Thoracic aorta (tissue), 2 donors: ENCODE results near the gene KRT75. TPM values are rescaled to one million over a fixed set of nuclear protein-coding genes. Genes with fewer than 3 reads are reported as not detected.

ENCODE experiments used
- ATAC-seq: fragments of 150-250 bp; one replicate; pipeline ENCODE4 v1.8.0; 2017; ENCODE audit warnings: low read depth; ENCODE audit not compliant: insufficient number of reproducible peaks, low FRiP score
- DNase-seq: peaks from one replicate; pipeline ENCODE4 v3.0.0-alpha.2; 2020; ENCODE audit warnings: low spot score
- H3K27ac ChIP-seq, 2 donors: fragments of 200-600 bp; sonication (generic); 1 replicate in 1 of 2; 2 replicates in 1 of 2; pipeline ENCODE4 v1.5.1; 2016; ENCODE audit warnings: mild to moderate bottlenecking in 2 of 2, moderate library complexity in 2 of 2
- H3K27me3 ChIP-seq: fragments of 200-600 bp; sonication (generic); replicated peaks from 2 replicates; pipeline ENCODE4 v1.6.0; 2016; ENCODE audit warnings: mild to moderate bottlenecking; ENCODE audit not compliant: insufficient read depth
- H3K36me3 ChIP-seq: fragments of 200-600 bp; sonication (generic); one replicate; pipeline ENCODE4 v1.5.1; 2016
- H3K4me1 ChIP-seq, 2 donors: fragments of 200-600 bp; sonication (generic); 1 replicate in 1 of 2; 2 replicates in 1 of 2; pipeline versions ENCODE4 v1.5.1 to v1.6.0; 2016; ENCODE audit warnings: low read depth in 2 of 2, mild to moderate bottlenecking in 1 of 2; ENCODE audit not compliant: control insufficient read depth in 1 of 2
- H3K4me3 ChIP-seq: fragments of 200-600 bp; sonication (generic); 2 replicates; pipeline ENCODE4 v1.5.1; 2016; ENCODE audit warnings: mild to moderate bottlenecking
- H3K9me3 ChIP-seq: fragments of 200-600 bp; sonication (generic); 2 replicates; pipeline ENCODE4 v1.5.1; 2016
- CTCF ChIP-seq: fragments of 200-600 bp; sonication (generic); IDR thresholded peaks from one replicate; pipeline ENCODE4 v1.5.1; 2019; ENCODE audit warnings: antibody characterized with exemption
- total RNA-seq, 2 donors: library from RNA; depleted of rRNA; stranded (reverse); fragments of >200 nt; gene quantifications; one replicate each; pipeline versions ENCODE4 v1.1.0 to v1.2.3, GENCODE V29; 2016

The KRT75 gene
- total RNA-seq, 2 donors from 2014 or later, result not detected

DNA sequence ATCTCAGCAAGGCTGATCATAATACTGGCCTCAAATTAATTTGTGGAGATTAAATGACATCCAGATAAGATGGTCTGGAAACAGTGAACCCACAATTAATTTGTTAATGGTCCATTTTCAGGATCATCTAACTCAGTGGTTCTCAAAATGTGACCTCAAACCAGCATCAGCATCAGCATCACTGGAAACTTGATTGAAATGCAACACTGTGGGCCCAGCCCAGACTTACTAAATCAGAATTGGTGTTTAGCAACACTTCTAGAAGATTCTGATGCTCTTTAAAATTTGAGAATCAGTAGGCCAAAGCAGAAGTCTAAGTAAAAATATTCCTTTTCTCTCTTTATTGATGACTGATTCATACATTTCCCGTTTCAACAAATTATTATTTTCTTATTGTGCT is 17.4 kb downstream of the KRT75 start:
- no peak for ATAC-seq

DNA sequence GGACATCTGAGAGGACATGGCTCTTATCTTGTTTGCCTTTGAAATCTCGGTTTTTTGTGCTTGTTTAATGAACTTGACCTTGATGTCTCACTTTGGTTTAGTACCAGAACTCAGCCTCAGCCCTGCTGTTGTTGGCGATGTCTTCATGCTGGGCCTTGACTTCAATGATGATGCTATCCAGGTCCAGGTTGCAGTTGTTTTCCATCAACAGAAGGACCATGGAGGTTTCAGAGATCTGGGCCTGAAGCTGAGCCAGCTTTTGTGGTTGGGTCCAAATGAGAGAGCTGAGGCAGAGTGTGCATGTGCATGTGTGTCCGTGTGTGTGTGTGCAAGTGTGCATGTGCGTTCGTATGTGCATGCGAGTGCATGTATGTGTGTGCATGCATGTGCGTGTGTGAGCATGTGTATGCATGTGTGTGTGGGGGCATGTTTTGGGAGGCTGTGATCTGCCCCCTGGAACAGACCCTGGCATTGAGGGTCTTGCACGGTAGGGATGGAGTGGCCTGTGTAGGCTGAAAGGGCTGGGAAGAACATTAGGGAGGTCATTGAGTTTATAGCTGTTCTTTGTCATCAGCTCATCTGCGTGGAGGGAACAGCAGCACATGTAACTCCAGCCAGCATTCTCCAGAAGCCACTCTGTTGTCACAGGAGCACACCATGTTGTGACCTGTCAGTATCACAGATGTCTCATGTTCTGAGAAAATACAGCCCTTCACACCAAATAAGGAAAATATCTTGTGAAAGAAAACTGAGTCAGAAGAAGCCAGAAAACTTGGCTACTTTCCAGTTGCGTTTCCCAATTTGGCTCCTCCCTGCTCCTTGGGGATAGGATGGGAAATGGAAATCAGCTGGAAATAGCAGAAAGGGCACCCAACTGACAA is 18.1 kb downstream of the KRT75 start:
- Histone ChIP-seq H3K27ac (no peak overlapping the region), H3K4me3 (no peak overlapping the region)
- peak; percentile 63 for ATAC-seq

More for the DNA sequence above, 17.4 kb downstream of the KRT75 start:
- Histone ChIP-seq H3K9me3 (no peaks in the 10 kb centered on the region), H3K4me3 (no peak overlapping the region), H3K36me3 (no peaks in the 10 kb centered on the region), H3K27ac (no peak overlapping the region), H3K4me1 (no peaks in the 10 kb centered on the region), H3K27me3 (no peaks in the 10 kb centered on the region)
- TF ChIP-seq CTCF, result no peak
- no peak for DNase-seq

DNA sequence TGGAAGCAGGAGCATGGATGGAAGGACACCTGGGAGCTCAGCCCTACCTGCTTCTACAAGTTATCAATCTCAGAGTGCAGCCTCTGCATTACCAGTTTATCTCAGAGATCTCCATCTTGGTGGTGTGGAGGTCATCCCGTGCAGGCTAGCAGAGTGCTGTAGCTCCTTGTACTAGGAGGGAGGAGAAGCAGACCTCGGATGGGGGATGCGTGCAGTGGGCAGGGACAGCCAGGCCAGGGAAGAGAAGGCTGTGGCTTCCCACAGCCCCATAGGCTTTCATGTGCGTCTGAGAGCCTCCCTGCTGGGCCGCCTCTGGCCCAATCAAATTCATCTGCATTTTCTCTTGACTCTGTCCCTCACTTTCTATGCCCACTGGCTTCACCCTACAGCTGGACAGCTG is 19.2 kb downstream of the KRT75 start:
- Histone ChIP-seq H3K27ac (no peak overlapping the region), H3K36me3 (no peaks in the 10 kb centered on the region)
- no peak for TF ChIP-seq CTCF

More for the DNA sequence above, 18.1 kb downstream of the KRT75 start:
- no peak for DNase-seq
- Histone ChIP-seq H3K36me3 (no peaks in the 10 kb centered on the region), H3K4me1 (no peaks in the 10 kb centered on the region), H3K27me3 (no peaks in the 10 kb centered on the region), H3K9me3 (no peaks in the 10 kb centered on the region)
- no peak for TF ChIP-seq CTCF

GRCh38 chr12:52413782-52414345 is 20.3 kb downstream of the KRT75 start:
- Histone ChIP-seq H3K27ac (no peak overlapping the region), H3K36me3 (no peaks in the 10 kb centered on the region), H3K4me3 (no peak overlapping the region), H3K27me3 (no peaks in the 10 kb centered on the region), H3K4me1 (no peaks in the 10 kb centered on the region), H3K9me3 (no peaks in the 10 kb centered on the region)
- TF ChIP-seq CTCF, result no peak
- DNase-seq (no peak), ATAC-seq (no peak)

More for the DNA sequence above, 19.2 kb downstream of the KRT75 start:
- no peaks in the 10 kb centered on the region for H3K27me3 ChIP-seq
- H3K9me3 ChIP-seq, result no peaks in the 10 kb centered on the region
- no peak for DNase-seq
- ATAC-seq, result no peak
- H3K4me1 ChIP-seq, result no peaks in the 10 kb centered on the region
- H3K4me3 ChIP-seq, result no peak overlapping the region

DNA sequence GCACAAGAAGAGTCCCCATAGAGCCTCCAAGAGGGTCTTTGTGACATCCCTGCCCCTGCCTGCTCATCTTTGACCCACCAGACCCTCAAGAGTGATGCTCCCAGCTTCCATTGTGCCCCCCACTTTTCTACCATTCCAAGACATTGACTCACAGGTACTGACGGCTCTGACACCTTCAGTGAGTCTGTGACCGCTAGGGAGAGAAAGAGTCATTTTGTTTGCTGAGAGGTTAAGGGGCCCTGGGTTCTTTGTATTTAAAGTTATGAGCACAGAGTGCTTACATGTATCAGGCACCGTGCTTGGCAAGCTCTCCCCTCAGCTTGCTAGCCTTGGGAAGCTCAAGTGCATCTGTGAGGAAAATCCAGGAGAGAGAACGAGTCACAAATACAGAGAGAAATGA is 21.0 kb downstream of the KRT75 start:
- no peak for TF ChIP-seq CTCF
- H3K36me3 ChIP-seq, result no peaks in the 10 kb centered on the region

More for the DNA sequence above, 21.0 kb downstream of the KRT75 start:
- Histone ChIP-seq H3K9me3 (no peaks in the 10 kb centered on the region), H3K4me3 (no peak overlapping the region), H3K27ac (no peak overlapping the region), H3K4me1 (no peaks in the 10 kb centered on the region), H3K27me3 (no peaks in the 10 kb centered on the region)
- DNase-seq (no peak), ATAC-seq (no peak)
